ENCODE measurements around the gene CDC7. TPM values are rescaled to one million over a fixed set of nuclear protein-coding genes. Genes with fewer than 3 reads are reported as not detected.

CDC7 gene
- total RNA-seq, 1 experiment from 2014 or later, result 13.6 TPM

Other genes starting within 250 kb of the CDC7 start
- gene HFM1, start 96.0 kb upstream of the CDC7 start, total RNA-seq (2014; rRNA removed; shearing (Covaris generic)), result 0.35 TPM in 1 of 2 replicates, not detected in the other